NCI-H226 (cell line): ENCODE data around the gene TXN.
"Not testable (repeated sequence)": the region's sequence is repeated elsewhere in the genome, so short reads cannot be mapped to it uniquely, and the experiment has no call there.

Experiments used
- DNase-seq: peaks from one replicate; pipeline ENCODE4 v3.0.0-alpha.2; 2015

Gene TXN

GRCh38 chr9:110255463-110256379 is 586 bp downstream of the TXN start:
- peak; percentile 33 for DNase-seq

GRCh38 chr9:110255034-110255462 is 1.3 kb downstream of the TXN start:
- no peak for DNase-seq

- no peak for DNase-seq
These were observed 1.8 kb downstream of the TXN start for GRCh38 chr9:110254500-110254899.

- no peak for DNase-seq
These were observed 3.7 kb downstream of the TXN start for GRCh38 chr9:110252509-110253139.

GRCh38 chr9:110251770-110252169 is 4.5 kb downstream of the TXN start:
- not testable (repeated sequence) for DNase-seq

- no peak for DNase-seq
These were observed 5.1 kb downstream of the TXN start for GRCh38 chr9:110251212-110251611.

- no peak for DNase-seq
These were observed 6.7 kb downstream of the TXN start for GRCh38 chr9:110249603-110250002.

- no peak for DNase-seq
These were observed 7.9 kb downstream of the TXN start for GRCh38 chr9:110248361-110248760.

GRCh38 chr9:110246214-110246613 is 10.1 kb downstream of the TXN start:
- no peak for DNase-seq

- no peak for DNase-seq
These were observed 11.7 kb downstream of the TXN start for GRCh38 chr9:110244616-110245015.

- no peak for DNase-seq
These were observed 14.4 kb downstream of the TXN start for GRCh38 chr9:110241858-110242321.

GRCh38 chr9:110241260-110241857 is 14.9 kb downstream of the TXN start:
- peak; percentile 63 for DNase-seq

GRCh38 chr9:110240198-110240597 is 16.1 kb downstream of the TXN start:
- DNase-seq = no peak

- DNase-seq = no peak
These were observed 28.0 kb downstream of the TXN start for GRCh38 chr9:110228321-110228720.

- DNase-seq = no peak
These were observed 31.7 kb downstream of the TXN start for GRCh38 chr9:110224583-110224982.

GRCh38 chr9:110220809-110221208 is 35.5 kb downstream of the TXN start:
- no peak for DNase-seq

- DNase-seq = no peak
These were observed 38.6 kb downstream of the TXN start for GRCh38 chr9:110217656-110218099.

GRCh38 chr9:110214586-110215355 is 41.5 kb downstream of the TXN start:
- no peak for DNase-seq

GRCh38 chr9:110214090-110214489 is 42.2 kb downstream of the TXN start:
- DNase-seq = no peak

GRCh38 chr9:110213413-110214044 is 42.8 kb downstream of the TXN start:
- no peak for DNase-seq

- no peak for DNase-seq
These were observed 48.3 kb downstream of the TXN start, which contains the start of gene C9orf152 for GRCh38 chr9:110208031-110208430. C9orf152 (minus strand) TSS chr9:110208159; CDS start chr9:110207579, 580 bp downstream.

- DNase-seq = no peak
These were observed 49.2 kb downstream of the TXN start for GRCh38 chr9:110207071-110207641.
